Measurements from ENCODE around the gene ZFHX3. TPM values are rescaled to one million over a fixed set of nuclear protein-coding genes. Genes with fewer than 3 reads are reported as not detected.

The ZFHX3 gene
- total RNA-seq, 6 experiments from 2014 or later = 7.1 to 9.4 (median 7.7) TPM

GRCh38 chr16:72902206-72902605 is 145.7 kb downstream of the ZFHX3 start:
- H3K4me3 ChIP-seq = no peak overlapping the region

GRCh38 chr16:72901000-72901627 is 146.8 kb downstream of the ZFHX3 start:
- intact Hi-C loops (cut with DNase I) = no loop called here

More at GRCh38 chr16:72902206-72902605, 145.7 kb downstream of the ZFHX3 start:
- Histone ChIP-seq H3K27ac (no peak overlapping the region), H3K27me3 (no peaks in the 10 kb centered on the region), H3K4me1 (no peaks in the 10 kb centered on the region), H3K9me3 (no peaks in the 10 kb centered on the region), H3K36me3 (no peaks in the 10 kb centered on the region)
- ATAC-seq (no peak), DNase-seq (no peak)
- intact Hi-C loops (cut with DNase I) = no loop called here
- WGBS (ENCODE audit: insufficient coverage, low coverage, low lambda C conversion rate, missing lambda C conversion rate) = 83% methylated on average over 2 of the region's 7 CpGs
- TF ChIP-seq CTCF (IDR thresholded peaks at IDR 0.05) = no peak
- TF ChIP-seq POLR2A (IDR thresholded peaks at IDR 0.05) = no peak

GRCh38 chr16:72898216-72898825 is 149.6 kb downstream of the ZFHX3 start:
- H3K27me3 ChIP-seq = no peaks in the 10 kb centered on the region
- H3K36me3 ChIP-seq = no peaks in the 10 kb centered on the region
- intact Hi-C loops (cut with DNase I) = no loop called here
- peaks cover 0 to 6% (median 0%) of the 10 kb centered on the region in 4 donors for H3K4me1 ChIP-seq
- no peak overlapping the region for H3K27ac ChIP-seq
- 69% methylated on average over 8 of the region's 8 CpGs for WGBS (ENCODE audit: insufficient coverage, low coverage, low lambda C conversion rate, missing lambda C conversion rate)
- TF ChIP-seq POLR2A (IDR thresholded peaks at IDR 0.05) = no peak
- no peak for TF ChIP-seq CTCF (IDR thresholded peaks at IDR 0.05)
- no peak for DNase-seq
- peak; percentile 33 to 66 (median 53) for ATAC-seq
- no peaks in the 10 kb centered on the region for H3K9me3 ChIP-seq
- H3K4me3 ChIP-seq = no peak overlapping the region

More at GRCh38 chr16:72901000-72901627, 146.8 kb downstream of the ZFHX3 start:
- Histone ChIP-seq H3K27me3 (no peaks in the 10 kb centered on the region), H3K4me3 (no peak overlapping the region), H3K4me1 (peaks cover 0 to 6% (median 0%) of the 10 kb centered on the region in 4 donors), H3K27ac (no peak overlapping the region), H3K36me3 (no peaks in the 10 kb centered on the region), H3K9me3 (no peaks in the 10 kb centered on the region)
- WGBS (ENCODE audit: insufficient coverage, low coverage, low lambda C conversion rate, missing lambda C conversion rate) = 87% methylated on average over 13 of the region's 14 CpGs
- TF ChIP-seq CTCF (IDR thresholded peaks at IDR 0.05) = no peak
- TF ChIP-seq POLR2A (IDR thresholded peaks at IDR 0.05) = no peak
- DNase-seq = no peak
- ATAC-seq = no peak

- TF ChIP-seq POLR2A (IDR thresholded peaks at IDR 0.05) (no peak), CTCF (IDR thresholded peaks at IDR 0.05) (no peak)
- no peak overlapping the region for H3K27ac ChIP-seq
- ATAC-seq (no peak), DNase-seq (no peak)
- intact Hi-C loops (cut with DNase I) = no loop called here
- H3K9me3 ChIP-seq = no peaks in the 10 kb centered on the region
- no peaks in the 10 kb centered on the region for H3K27me3 ChIP-seq
- WGBS (ENCODE audit: insufficient coverage, low coverage, low lambda C conversion rate, missing lambda C conversion rate) = 100% methylated on average over 6 of the region's 6 CpGs
- H3K36me3 ChIP-seq = no peaks in the 10 kb centered on the region
- H3K4me3 ChIP-seq = no peak overlapping the region
- peaks cover 0 to 6% (median 0%) of the 10 kb centered on the region in 4 donors for H3K4me1 ChIP-seq
Measured at GRCh38 chr16:72897707-72898106, 150.2 kb downstream of the ZFHX3 start.

Data from right lobe of liver (tissue), 6 donors.